HG03060 (cell line): ENCODE data around the gene ACSL4.
"Not testable (repeated sequence)": the region's sequence is repeated elsewhere in the genome, so short reads cannot be mapped to it uniquely, and the experiment has no call there.

Experiments
- ATAC-seq: cut with Tn5 transposase; IDR thresholded peaks from one replicate; pipeline ENCODE4 v1.9.1; 2021; ENCODE audit warnings: low read depth, moderate number of reproducible peaks; ENCODE audit not compliant: unreplicated experiment

Gene ACSL4

GRCh38 chrX:109679820-109680219, 53.2 kb downstream of the ACSL4 start:
- ATAC-seq: no peak

DNA sequence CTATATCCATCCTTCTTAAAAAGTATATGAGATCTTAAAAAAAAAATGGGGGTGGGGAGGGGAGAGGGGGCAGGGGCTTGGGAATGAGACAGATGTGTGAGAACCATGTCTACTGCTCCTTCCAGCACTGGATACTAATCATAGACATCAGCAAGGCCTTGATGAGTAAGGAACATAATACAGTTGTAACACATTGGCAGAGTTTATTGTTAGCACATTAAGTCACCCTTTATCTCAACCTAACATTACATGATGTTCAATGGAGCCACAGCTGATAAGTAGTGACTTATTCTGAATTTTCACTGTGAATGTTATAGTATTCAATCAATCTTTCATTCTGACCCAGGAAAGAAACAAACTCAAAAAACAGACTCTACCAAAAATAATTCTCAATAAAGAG, 60.8 kb downstream of the ACSL4 start:
- no peak for ATAC-seq

DNA sequence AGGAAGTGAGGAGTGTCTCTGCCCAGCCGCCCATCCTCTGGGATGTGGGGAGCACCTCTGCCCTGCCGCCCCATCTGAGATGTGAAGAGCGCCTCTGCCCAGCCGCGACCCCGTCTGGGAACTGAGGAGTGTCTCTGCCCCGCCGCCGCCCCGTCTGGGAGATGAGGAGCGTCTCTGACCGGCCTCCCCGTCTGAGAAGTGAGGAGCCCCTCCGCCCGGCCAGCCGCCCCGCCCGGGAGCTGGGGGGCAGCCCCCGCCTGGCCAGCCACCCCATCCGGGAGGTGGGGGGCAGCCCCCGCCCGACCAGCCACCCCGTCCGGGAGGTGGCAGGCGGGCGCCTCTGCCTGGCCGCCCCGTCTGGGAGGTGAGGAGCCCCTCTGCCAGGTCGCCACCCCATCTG, 61.9 kb downstream of the ACSL4 start:
- ATAC-seq: not testable (repeated sequence)

DNA sequence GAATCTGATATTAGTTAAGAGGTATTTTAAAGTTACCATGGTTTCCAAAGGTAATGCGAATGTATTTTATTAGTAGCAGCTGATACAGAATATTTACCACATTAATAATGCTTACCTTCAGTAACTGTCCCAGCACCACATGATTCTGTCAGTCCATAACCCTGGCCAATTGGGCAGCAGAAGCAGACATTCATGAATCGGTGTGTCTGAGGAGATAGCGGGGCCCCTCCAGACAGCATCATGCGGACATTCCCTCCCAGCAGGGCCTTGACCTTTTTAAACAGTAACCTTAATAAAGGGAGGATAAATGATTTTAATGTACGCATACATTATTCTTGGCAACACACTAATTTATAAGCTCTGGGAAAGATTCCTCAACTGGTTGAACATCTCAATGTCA, 65.1 kb downstream of the ACSL4 start:
- ATAC-seq: no peak

DNA sequence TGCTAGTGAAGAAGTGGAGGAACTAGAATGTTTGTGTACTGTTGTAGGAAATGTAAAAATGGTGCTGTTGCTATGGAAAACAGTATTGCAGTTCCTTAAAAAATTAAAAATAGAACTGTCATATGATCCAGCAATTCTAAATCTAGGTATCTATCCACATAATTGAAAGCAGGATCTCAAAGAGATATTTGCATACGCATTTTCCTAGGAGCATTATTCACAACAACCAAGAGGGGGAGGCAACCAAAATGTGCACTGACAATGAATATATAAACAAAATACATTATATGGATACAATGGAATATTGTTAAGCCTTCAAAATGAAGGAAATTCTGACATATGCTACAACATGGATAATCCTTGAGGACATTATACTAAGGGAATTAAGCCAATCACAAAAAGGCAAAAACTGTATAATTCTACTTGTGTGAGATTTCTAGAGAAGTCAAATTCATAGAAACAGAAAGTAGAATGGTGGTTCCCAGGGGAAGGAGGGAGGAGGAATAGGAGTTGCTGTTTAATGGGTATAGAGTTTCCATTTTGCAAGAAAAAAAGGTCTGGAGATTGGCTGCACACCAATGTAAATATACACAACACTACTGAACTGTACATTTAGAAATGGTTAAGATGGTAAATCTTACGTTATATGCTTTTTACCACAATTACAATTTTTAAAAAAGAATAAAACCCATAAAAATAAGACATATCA, 72.5 kb downstream of the ACSL4 start:
- no peak for ATAC-seq

- no peak for ATAC-seq
Measured at GRCh38 chrX:109658391-109658790, 74.7 kb downstream of the ACSL4 start.

GRCh38 chrX:109657364-109657763, 75.7 kb downstream of the ACSL4 start:
- not testable (repeated sequence) for ATAC-seq

DNA sequence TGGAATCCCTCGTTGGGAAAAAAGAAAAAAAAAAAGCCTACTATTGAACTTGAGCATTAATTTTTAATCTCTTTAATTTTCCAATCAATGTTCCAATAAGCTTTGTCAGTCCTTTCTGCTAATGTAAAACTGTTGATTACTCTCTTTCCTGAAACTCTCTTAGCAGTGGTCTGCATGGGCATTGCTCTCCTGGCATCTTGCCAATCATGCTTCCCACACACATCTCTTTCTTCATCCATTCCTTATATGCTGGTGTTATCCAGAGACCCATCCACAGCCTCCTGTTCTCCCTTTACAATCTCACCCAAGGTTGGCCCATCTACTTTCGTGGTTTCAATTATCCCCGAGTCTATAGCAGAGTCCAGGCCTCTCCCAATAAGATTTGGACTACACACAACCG, 76.3 kb downstream of the ACSL4 start:
- ATAC-seq: no peak

GRCh38 chrX:109655502-109656201, 77.4 kb downstream of the ACSL4 start:
- ATAC-seq: no peak

GRCh38 chrX:109654516-109655109, 78.4 kb downstream of the ACSL4 start:
- ATAC-seq: no peak

DNA sequence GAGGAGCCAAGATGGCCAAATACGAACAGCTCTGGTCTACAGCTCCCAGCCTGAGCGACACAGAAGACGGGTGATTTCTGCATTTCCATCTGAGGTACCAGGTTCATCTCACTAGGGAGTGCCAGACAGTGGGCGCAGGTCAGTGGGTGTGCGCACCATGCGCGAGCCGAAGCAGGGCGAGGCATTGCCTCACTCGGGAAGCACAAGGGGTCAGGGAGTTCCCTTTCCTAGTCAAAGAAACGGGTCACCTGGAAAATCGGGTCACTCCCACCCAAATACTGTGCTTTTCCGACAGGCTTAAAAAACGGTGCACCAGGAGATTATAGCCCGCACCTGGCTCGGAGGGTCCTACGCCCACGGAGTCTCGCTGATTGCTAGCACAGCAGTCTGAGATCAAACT, 88.4 kb downstream of the ACSL4 start:
- ATAC-seq: not testable (repeated sequence)

GRCh38 chrX:109643687-109644086, 89.4 kb downstream of the ACSL4 start:
- ATAC-seq: no peak

GRCh38 chrX:109638158-109638557, 94.9 kb downstream of the ACSL4 start:
- no peak for ATAC-seq

DNA sequence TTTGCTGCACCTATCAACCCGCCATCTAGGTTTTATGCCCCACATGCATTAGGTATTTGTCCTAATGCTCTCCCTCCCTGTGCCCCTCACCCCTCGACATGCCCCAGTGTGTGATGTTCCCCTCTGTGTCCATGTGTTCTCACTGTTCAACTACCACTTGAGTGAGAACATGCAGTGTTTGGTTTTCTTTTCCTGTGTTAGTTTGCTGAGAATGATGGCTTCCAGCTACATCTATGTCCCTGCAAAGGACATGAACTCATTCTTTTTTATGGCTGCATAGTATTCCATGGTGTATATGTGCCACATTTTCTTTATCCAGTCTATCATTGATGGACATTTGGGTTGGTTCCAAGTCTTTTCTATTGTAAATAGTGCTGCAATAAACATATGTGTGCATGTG, 95.6 kb downstream of the ACSL4 start:
- ATAC-seq: not testable (repeated sequence)

DNA sequence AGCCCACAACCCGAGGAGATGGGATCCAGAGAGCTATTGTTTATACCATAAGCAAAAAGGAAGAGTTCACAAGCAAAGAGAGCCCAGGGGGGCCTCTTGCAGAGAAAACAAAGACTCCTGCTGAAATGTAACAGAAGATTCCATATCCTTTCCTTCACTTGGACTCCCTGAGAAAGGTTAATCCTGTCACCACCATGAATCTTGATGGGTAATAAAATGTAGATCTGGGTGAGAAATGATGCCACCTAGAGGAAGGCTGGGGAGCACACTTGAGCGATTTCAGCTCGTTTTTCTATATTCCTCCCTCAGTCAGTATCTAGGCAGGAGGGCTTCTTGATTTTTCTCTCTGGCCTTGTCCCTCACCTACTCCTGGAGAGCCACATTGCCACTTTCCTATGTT, 97.9 kb downstream of the ACSL4 start:
- no peak for ATAC-seq

GRCh38 chrX:109632906-109633504, 100.1 kb downstream of the ACSL4 start:
- ATAC-seq: no peak

DNA sequence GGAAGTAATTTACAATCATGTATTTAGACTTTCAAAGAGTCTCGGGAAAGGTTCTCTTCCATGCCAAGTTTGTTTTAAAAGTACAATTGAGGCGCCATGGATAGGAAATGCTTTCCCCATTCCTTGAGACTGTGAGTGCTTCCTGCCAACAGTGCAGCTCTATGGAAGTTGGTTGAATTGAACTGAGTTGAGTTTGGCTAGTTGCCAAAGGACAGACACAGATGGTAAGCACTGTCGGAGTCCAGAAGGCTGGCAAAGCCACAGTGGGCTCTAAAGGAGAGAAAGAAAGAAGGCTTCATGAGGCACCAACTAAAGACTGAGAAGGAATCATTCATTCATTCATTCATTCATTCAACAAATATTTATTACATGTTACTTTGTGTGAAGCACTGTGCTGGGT, 103.7 kb downstream of the ACSL4 start:
- ATAC-seq: no peak

DNA sequence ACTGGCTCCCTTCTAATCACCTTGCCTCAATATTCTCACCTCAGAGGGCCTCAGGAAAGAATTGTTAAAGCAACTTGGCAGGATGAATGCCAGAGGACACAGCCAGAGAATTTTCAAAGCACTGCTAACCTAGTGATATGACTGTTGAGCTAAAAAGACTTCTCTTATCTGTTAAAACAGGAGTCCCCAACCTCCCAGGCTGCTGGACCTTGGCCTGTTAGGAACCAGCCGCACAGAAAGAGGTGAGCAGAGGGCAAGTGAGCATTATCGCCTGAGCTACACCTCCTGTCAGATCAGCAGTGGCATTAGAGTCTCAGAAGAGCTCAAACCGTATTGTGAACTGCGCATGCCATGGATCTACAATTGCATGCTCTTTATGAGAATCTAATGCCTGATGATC, 106.4 kb downstream of the ACSL4 start:
- no peak for ATAC-seq

DNA sequence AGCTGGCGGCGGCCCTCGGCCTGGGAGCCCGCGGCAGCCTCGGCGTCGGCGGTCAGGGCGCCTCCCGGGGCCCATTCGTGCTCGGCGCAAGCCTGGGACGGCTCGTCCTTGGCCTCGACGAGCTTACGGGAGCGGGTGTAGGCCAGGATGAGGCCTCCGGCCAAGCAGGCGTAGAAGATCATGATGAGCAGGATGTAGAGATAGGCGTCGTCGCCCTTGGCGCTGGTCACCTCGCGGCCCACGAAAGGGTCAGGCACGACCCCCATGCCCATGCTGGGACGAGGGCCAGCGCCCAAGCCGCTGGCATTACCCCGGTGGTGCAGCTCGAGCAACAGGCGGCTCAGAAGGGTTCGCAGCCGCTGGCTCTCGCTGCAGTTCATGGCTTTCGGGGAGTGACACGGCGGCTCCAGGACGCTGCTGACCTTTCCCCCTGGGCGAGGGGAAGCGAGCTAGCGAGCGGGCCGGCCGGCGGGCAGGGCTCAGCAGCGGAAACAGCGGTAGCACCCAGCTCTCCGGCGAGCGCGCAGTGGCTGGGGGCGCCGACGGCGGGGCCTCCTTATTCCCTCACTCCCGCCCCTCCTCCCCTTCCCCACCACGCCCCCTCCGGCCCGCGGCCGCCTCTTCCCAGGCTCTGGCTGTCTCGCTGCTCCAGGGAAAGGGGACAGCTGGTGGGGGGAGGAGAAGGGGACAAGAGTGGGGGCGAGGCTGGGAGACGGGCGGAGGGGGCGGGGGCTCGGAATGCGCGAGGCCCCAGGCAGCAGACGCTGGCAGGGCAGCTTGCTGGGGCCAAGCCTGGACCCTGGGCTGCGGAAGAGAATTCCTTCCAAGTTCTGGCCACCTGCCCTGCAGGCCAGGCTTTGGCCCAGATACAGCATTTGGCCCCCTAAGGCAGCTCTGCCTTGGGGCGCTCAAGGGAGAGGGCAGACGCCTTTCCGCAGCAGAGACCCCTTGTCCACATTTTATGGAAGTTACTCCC, 108.1 kb downstream of the ACSL4 start, which contains the start of gene KCNE5:
TSS of gene KCNE5 (minus strand) at position 532 of the 976 bp plus-strand sequence. CDS start at position 380, 152 bp downstream.
- no peak for ATAC-seq

- no peak for ATAC-seq
Measured at GRCh38 chrX:109623997-109624396, 109.1 kb downstream of the ACSL4 start.
